GM19238 (cell line): ENCODE results near the gene SLC34A2.
"Not testable (repeated sequence)": the region's sequence is repeated elsewhere in the genome, so short reads cannot be mapped to it uniquely, and the experiment has no call there.

Experiments
- DNase-seq: peaks from one replicate; pipeline ENCODE4 v3.0.0; 2011; ENCODE audit warnings: low spot score; ENCODE audit not compliant: insufficient read length

SLC34A2 gene

DNA sequence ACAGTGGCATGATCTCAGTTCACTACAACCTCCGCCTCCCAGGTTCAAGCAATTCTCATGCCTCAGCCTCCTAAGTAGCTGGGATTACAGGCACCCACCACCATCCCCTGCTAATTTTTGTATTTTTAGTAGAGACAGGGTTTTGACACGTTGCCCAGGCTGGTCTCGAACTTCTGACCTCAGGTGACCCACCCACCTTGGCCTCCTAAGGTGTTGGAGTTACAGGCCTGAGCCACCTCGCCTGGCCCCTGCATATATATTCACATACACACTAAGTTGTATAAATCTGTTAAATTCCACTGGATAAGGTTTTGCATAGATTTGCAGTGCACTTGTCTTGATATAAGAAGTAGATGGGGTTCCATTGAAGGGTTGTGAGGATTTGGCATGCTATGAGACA lies 5.8 kb downstream of the SLC34A2 start:
- DNase-seq: not testable (repeated sequence)

DNA sequence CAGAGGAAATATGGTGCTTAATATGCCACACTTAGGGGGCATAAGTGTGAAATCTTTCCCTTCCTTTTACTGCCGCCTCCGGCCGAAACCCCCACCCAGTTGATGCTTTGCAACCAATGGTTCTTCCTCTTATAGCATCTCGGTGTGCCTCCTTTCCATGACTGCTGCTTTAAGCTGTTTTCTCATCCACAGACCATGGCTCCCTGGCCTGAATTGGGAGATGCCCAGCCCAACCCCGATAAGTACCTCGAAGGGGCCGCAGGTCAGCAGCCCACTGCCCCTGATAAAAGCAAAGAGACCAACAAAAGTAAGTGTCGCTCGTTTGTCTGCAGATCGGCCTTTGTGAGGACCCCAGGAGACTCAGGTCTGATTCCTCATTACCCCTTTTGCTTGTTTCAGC lies 6.7 kb downstream of the SLC34A2 start:
- no peak for DNase-seq

DNA sequence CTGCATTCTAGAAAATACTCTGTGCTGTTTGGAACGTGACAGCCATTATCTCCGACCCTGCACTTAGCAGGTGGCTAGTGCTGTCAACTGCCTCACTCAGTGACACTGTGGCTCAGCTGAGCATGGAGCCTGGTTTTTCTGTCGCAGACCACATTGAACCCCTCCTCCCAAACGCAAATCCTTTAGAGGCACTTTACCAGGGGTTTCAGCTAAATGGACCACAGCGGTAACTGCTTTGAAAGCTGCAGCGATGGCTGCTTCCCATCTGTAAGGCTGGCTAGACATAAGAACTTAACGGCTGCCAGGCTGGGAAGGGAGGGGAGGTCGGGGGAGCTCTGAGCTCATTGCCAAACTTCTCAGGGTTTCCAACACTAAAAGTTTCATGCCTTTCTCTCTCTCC lies 8.1 kb downstream of the SLC34A2 start:
- no peak for DNase-seq

DNA sequence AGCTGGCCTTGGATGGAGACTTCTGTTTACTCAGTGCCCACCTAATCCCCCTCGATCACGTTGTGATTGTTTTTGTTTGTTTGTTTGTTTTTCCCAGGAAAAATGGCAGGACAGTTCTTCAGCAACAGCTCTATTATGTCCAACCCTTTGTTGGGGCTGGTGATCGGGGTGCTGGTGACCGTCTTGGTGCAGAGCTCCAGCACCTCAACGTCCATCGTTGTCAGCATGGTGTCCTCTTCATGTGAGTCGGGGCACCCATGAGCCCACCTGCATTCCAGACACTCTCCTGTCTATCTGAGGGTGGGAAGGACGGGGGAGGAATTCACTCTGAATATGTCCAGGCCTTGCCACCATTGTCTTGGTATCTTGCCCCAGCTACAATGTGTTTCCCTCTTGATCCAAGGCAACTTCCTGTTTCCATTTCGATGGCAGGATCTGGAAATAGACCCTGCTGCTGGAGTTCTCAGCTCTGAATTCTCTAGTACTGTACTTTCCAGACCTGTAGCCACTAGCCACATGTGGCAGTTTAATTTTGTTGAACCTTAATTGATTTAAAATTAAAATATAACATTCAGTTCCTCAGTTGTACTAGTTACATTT lies 10.5 kb downstream of the SLC34A2 start:
- no peak for DNase-seq

DNA sequence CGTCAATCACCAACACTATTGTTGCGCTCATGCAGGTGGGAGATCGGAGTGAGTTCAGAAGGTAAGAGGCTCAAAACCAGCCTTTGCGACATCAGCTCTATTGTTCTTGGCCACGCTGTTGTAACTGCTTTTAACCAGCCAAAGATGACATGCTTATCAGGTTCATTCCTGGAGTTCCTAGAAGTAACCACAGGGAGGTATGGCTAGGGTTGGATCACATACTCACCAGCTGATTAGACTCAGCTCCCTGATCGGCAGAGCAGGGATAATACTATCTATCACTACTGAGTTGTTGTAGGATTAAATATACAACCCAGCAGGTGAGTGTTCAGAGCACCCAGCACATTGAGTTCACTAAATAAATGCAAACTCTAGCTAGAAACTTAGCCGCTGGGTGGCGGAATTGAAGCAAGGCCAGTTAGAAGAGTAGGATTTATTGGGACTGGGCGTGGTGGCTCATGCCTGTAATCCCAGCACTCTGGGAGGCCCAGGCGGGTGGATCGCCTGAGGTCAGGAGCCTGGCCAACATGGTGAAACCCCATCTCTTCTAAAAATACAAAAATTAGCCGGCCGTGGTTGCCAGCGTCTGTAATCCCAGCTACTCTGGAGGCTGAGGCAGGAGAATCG lies 12.4 kb downstream of the SLC34A2 start:
- no peak for DNase-seq

DNA sequence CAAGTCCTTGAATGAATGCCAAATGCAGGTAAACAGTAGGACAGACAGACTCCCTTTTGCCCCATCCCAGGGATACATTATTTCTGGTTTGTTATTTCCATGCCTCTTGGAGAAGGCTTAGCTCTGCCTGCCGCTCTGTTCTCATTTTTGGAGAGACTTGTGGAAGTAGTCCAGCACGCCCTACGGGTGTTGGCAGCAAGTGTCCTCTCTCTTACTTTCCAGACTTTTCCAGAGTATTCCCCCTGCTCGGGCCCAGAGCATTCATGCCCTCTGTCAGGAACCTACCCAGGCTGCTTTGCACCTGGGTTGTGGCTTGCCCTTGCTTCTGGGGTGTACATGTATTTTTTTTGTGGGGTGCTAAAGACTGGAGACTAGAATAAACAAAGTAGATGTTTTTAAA lies 15.3 kb downstream of the SLC34A2 start:
- DNase-seq: no peak

DNA sequence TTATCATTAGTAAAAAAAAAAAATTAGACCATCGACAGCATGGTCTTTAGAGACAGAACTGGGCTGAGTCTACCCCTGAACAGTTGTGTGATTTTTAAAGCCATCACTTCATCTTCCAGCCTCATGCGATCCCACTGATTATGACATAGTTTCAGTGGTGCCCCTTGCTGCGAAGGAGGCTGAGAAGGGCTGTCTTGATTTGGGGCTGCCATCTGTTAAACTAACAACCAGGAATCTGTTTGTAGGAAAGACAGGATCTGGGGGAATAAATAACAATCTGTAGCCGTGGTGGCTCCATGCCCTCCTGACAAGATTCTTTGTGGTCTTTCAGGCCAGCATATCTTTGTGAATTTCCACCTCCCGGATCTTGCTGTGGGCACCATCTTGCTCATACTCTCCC lies 17.1 kb downstream of the SLC34A2 start:
- DNase-seq: no peak

DNA sequence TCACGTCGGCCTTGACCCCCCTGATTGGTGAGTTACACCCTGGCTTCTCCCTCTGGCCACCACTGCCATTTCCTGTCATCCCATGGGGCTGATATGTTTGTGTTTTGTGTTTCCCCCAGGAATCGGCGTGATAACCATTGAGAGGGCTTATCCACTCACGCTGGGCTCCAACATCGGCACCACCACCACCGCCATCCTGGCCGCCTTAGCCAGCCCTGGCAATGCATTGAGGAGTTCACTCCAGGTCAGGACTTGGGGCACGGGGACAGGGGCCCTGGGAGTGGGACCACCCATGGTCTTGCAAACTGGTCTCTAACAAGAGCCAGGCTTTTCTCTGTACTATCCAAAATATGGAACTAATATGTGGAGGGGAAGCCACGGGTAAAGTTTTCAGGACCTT lies 18.7 kb downstream of the SLC34A2 start:
- no peak for DNase-seq

DNA sequence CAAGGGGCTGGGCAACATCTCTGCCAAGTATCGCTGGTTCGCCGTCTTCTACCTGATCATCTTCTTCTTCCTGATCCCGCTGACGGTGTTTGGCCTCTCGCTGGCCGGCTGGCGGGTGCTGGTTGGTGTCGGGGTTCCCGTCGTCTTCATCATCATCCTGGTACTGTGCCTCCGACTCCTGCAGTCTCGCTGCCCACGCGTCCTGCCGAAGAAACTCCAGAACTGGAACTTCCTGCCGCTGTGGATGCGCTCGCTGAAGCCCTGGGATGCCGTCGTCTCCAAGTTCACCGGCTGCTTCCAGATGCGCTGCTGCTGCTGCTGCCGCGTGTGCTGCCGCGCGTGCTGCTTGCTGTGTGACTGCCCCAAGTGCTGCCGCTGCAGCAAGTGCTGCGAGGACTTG lies 20.6 kb downstream of the SLC34A2 start:
- DNase-seq: no peak

DNA sequence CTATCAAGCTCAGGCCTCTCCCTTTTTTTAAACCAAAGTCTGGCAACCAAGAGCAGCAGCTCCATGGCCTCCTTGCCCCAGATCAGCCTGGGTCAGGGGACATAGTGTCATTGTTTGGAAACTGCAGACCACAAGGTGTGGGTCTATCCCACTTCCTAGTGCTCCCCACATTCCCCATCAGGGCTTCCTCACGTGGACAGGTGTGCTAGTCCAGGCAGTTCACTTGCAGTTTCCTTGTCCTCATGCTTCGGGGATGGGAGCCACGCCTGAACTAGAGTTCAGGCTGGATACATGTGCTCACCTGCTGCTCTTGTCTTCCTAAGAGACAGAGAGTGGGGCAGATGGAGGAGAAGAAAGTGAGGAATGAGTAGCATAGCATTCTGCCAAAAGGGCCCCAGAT lies 21.5 kb downstream of the SLC34A2 start:
- DNase-seq: no peak

DNA sequence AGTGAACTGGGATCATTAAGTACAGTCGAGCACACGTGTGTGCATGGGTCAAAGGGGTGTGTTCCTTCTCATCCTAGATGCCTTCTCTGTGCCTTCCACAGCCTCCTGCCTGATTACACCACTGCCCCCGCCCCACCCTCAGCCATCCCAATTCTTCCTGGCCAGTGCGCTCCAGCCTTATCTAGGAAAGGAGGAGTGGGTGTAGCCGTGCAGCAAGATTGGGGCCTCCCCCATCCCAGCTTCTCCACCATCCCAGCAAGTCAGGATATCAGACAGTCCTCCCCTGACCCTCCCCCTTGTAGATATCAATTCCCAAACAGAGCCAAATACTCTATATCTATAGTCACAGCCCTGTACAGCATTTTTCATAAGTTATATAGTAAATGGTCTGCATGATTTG lies 22.3 kb downstream of the SLC34A2 start:
- no peak for DNase-seq

DNA sequence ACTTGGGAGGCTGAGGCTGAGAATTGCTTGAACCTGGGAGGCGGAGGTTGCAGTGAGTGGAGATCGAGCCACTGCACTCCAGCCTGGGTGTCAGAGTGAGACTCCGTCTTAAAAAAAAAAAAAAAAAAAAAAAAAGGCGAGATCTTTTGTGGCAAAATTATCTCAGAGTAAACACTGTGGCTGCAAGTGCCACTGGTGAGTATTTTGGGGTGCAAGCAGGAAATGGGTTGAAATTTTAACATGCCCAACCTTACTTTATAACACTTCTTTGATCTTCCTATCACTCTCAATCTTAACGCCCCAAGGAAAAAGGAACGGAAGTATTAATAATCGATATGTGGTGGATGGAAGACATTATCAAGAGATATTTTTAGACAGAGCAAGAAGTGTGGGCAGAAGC lies 32.1 kb downstream of the SLC34A2 start:
- no peak for DNase-seq

DNA sequence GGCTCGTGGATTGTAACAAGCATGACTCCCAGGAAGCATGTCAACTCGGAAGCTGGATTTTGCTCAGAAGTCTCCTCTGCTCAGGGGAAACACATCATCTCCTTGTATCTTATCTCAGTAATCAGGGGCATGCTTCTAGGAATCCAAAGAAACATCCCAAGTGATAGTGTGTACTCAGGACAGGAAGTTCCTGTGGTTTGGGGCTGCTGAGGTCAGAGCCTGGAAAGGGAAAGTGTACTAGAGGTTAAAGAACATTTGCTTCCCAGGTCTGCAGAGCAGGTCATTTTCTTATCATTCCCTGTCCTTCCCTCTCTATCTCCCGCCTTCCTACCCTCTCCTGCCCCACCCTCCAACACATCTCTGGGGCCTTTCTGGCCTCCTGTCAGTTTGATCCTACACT lies 38.8 kb downstream of the SLC34A2 start:
- no peak for DNase-seq

DNA sequence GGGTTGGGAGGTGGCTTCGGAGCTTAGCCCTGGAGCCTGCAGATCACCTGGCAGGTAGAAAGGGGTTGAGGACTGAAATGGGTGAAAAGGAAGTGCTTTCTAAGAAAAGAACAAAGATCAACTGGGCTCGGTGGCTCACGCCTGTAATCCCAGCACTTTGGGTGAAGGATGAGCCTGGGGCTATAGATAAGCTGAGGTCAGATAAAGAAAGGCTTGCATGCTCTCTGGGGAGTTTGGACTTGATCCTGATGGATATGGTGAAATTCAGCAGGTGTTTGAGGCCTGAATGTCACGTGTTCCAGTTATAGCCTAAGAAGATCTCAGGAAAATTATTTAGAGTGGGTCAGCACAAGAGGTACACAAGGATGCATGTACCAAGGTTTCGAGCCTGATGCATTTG lies 40.8 kb downstream of the SLC34A2 start:
- no peak for DNase-seq

DNA sequence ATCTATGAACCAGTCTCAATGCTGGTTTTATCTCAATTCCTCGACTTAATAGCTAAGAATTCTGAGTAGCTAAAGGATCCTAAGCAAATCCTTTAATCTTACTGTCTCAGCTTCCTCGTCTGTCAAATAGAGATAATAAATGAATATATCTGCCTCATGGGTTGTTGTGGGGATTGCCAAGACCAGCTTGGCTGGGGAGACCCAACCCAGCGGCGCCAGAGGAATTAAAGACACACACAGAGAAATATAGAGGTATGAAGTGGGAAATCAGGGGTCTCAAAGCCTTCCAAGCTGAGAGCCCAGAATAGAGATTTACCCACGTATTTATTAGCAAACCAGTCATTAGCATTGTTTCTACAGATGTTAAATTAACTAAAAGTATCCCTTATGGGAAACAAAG lies 41.9 kb downstream of the SLC34A2 start:
- no peak for DNase-seq

DNA sequence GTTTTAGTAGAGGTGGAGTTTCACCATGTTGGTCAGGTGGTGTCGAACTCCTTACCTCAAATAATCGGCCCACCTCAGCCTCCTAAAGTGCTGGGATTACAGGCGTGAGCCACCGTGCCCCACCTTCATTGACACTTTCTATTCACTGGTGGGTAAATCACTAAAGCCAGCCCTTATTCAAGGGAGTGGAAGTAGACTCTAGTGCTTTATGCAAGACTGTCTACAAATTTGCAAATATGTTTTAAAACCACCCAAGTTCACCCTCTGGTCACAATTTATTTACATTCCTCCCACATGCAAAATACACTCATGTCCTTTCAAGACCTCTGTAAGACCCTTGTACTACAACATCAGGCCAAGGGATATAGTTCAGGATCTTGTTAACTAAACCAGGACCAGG lies 45.0 kb downstream of the SLC34A2 start:
- DNase-seq: no peak

DNA sequence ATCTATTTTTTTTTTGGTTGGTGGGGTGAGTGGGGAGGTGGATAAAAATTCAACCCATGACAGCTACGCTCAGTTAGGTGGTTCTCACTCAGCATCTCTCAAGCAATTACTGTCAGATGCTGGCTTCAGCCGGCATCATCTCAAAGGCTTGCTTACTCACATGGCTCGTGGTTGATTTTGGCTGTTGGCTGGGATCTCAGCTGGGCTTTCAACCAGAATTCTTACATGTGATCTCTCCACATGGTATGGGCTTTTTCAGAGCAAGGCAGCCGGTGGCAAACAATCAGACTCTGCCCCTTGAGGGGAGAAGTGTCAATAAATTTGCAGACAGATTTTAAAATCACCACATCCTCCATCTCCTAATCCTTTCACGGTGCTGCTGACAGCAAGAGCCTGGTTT lies 47.2 kb downstream of the SLC34A2 start:
- DNase-seq: no peak

DNA sequence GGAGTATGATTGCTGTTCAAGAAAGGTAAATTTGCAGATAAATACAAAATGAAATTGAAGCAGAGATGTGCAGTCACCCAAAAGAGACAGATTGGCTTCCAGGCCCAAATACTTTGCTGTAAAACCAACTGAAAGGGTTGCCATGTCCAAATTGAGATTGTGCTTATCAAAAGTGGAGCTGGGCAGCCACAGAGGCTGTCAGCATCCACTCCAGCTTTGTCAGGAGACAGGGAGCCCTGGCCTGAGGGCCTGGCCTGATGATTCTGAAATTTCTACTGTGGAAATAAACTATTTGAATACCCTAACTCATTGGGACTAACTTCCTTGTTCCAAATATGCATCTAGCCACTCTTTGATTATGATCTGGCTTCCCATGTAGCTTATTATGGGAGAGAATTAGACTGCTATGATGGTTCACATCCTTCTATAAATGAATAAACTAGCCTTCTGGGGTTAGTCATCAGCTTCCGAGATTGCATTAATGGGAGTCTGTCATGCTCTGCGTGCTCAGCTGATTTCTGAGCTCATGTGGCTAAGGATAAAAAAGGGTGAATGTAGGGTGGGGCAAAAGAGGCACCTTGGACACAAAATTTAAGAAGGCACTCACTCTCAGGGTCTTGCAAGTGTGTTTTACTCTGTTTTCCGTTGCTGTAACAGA lies 48.2 kb downstream of the SLC34A2 start:
- DNase-seq: no peak

DNA sequence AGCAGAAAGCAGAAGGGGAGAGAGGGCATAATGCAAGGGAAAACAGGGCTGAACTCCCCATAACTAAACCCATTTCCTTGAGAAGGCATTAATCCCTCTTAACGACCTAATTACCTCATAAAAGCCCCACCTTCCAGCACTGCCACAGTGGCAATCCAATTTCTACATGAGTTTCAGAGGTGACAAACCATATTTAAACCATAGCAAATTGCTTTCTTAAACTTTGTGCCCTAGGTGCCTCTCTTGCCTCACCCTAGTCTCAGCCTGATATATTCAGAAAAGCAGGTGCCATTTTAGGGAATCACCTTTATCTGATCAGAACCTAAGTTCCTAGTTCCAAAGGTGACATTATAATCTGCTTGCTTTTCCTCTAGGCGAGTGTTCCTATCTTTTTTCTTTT lies 48.9 kb downstream of the SLC34A2 start:
- DNase-seq: no peak

DNA sequence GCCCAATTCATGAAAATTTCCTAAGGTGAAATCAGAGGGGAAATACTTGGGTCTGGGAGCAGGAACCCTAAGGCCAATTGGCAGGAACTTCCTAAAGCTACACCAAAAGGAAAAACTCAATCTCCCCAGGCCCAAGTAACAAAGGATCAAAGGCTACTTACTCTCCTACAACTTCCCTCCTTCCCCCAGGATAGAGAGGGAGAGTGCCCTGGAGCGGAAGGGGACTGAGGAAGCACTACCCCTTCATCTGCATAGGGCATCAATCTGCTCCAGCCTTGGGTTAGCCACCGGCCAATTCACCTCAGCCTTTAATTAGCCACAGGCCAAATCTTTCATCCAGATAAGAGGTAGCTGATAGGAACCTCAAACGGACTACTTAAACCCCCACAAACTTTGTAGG lies 55.0 kb downstream of the SLC34A2 start:
- DNase-seq: no peak

DNA sequence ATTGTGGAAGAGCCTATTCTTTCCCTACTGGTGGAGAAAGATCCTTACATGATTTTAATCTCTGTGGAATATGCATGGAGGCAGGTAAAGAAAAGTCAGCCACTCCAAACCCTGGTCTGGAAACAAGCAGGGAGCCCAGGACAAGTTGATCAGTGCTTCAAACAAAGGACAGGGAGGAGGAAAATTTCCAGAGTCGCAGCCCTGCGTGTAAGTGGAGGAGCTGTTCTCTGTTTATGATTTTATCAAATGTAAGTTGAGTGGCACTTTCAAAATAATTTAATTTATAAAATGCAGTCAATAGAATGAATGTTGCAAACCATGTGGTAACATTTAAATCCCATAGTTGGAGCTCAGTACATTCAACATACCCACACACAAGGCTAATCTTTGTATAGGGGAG lies 57.0 kb downstream of the SLC34A2 start:
- DNase-seq: no peak

DNA sequence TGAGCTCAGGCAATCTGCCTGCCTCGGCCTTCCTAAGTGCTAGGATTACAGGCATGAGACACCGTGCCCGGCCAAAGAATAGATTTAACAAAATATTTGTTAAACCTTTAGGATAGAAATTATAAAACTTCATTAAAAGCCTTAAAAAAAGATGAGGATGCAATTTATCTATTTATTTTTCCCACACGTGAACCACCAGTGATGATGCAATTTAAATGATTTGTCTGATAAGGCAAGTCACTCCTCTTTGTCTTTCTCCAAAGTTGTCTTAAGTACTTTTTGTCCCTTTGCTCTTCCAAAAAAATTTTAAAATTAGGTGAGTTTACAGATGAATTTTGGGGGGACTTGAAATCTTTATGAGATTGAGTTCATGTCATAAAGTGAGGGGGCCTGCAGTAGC lies 58.2 kb downstream of the SLC34A2 start:
- DNase-seq: no peak

DNA sequence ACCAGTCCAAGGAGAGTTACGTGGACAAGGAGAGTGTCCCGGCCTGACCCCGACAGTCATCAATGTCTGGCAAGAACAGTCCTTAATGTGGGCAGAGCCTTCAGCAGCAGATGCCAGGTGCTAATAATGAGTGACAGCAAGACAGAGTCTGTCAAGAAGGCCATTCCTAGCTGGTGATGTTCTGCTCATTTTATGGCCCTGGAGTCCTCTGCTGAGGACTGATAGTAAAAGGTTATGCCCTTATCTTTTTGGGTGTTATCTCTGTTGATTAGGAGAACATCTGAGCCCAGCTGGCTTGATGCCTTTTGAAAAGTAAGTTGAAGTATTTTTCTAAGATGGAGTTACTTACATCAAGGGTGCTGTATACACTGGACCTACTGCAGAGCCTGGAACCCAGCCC lies 67.3 kb downstream of the SLC34A2 start:
- DNase-seq: no peak
